Ramos (cell line): ENCODE results near the gene LENG1.

ENCODE experiments used
- in situ Hi-C: fragments of 300-500 bp; cut with MboI; formaldehyde crosslinking; loops from one replicate; pipeline ENCODE4 v1.14.3; 2022; ENCODE audit warnings: low sequenced_read_pairs; ENCODE audit not compliant: unreplicated experiment

Gene LENG1

GRCh38 chr19:54149021-54149812, 10.3 kb downstream of the LENG1 start:
- in situ Hi-C loops: no loop called here

GRCh38 chr19:54148158-54148557, 11.4 kb downstream of the LENG1 start:
- in situ Hi-C loops: no loop called here

DNA sequence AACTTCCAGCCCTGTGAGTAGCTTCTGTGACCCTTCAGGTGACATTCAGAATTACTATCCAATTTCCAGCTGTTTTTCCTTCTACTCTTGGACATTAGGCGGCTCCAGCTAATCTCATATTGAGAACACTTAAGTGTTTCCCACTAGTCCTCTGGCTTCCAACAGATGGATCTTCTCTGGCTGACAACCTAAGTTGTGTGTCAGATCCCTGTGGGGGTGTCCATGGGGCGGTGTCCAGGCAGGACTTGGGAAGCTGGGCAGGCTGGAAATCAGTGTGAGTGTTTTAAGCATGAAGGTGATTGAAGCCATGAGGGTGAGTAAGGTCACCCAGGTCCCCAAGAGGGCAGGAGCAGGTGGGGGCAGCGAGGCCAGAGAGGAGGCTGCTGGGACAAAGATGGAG, 11.8 kb downstream of the LENG1 start:
- in situ Hi-C loops: no loop called here

GRCh38 chr19:54145541-54146158, 13.9 kb downstream of the LENG1 start:
- in situ Hi-C loops: no loop called here

DNA sequence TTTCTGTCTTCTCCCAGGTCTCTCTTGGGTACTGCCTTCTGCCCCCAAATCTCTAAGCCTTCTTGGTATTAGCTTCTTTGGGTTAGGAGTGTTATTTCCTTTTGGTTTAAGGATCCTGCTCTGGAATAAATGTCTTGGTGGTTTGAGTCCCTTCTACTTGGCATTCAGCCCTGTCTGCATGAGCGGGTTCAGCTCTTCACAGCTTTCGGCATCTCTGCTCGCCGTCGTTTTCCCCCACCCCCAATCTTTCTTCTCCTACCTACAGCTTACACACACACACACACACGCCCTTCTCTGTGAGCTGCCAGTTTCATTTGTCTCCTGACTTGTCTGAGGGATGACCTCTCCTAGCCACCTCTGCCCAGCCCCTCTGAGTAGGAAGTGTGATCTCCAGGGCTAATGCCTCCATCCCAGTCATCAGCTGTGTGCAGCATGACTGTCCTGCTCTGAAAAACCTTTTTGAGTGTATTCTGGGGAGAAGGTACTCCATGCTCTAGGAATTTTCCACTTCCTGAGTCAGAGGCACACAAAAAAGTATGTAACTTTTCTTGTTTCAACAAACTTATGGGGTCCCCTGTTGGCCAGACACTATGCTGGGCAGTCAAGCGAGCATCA, 17.2 kb downstream of the LENG1 start:
- in situ Hi-C loops: no loop called here

GRCh38 chr19:54141356-54141755, 18.2 kb downstream of the LENG1 start:
- in situ Hi-C loops: no loop called here

- in situ Hi-C loops: no loop called here
Measured at GRCh38 chr19:54138489-54139256, 20.8 kb downstream of the LENG1 start.

DNA sequence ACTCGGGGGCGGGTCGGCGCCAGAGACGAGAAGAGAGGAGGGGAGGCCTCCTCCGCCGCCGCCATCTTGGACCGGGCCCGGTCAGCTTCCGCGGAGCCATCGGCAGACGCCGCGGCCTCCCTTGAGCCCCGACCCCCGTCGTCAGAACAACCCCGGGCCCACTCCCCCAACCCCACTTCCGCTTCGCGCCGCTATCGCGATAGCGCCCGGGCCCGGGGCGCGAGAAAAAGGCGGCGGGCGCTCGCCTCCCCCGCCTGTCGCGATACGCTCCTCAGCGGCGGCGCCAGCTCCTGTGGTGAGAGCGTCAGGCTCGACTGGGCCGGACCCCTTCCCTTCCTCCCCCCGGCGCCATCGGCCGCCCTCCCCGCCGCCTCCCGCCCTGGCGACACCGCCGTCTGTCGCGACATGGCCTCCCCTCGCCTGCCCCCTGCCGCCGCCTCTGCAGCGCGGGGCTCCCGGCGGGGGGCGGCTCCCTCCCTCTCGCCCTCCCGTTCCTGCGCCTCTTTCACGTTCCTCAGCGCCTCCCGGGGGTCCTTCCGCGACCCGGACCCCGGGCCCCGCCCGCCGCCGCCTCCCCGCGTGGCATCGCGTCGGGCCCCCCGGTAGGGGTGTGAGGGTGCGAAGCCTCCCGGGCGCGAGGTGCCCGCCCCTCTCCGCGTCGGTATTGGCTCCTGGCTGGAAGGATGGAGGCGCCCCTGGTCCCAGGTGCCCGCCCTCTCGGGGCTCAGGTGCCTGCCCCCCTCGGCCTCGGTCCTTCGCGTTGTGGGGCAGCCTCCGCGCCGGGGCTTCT, 21.6 kb downstream of the LENG1 start, which contains the start of gene CNOT3:
TSS of gene CNOT3 (plus strand) at position 64 of the 790 bp plus-strand sequence. CDS start 5,217 bp downstream, outside the sequence.
- in situ Hi-C loops: no loop called here

GRCh38 chr19:54136864-54137698, 22.4 kb downstream of the LENG1 start:
- in situ Hi-C loops: no loop called here

DNA sequence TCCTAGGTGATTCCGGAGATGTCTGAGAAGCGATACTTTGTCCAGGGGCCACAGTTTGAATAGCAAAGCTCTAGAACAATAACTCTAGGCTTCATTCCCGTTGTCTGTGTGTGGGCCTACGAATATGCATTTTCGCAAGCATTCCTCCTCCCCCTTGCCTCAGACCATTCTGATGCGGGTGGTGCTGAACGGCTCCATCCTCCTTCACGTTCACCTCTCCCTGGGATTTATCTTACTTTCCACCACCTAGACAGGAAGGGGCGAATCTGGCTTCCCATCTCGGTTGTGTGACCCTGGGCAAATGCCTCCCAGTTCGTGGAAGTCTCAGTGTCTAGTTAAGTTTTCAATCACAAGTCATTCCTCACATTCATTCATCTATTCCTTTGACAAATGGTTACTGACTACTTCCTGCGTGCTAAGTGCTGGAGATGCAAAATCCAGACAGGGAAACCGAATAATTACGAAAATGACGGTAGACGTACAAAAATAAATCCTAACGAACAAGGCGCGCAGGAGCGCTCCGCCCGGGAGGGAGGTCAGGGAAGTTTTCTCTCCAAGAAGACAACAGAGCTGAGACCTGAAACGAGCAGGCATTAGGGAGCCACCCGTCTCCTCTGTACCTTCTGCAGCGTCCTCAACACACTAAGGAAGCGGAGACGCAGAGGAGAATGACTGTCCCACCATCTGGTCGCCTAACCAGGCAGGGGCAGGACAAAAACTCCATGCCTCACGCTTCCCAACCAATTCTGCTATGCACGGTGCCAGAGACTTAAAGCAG, 23.2 kb downstream of the LENG1 start:
- in situ Hi-C loops: no loop called here

DNA sequence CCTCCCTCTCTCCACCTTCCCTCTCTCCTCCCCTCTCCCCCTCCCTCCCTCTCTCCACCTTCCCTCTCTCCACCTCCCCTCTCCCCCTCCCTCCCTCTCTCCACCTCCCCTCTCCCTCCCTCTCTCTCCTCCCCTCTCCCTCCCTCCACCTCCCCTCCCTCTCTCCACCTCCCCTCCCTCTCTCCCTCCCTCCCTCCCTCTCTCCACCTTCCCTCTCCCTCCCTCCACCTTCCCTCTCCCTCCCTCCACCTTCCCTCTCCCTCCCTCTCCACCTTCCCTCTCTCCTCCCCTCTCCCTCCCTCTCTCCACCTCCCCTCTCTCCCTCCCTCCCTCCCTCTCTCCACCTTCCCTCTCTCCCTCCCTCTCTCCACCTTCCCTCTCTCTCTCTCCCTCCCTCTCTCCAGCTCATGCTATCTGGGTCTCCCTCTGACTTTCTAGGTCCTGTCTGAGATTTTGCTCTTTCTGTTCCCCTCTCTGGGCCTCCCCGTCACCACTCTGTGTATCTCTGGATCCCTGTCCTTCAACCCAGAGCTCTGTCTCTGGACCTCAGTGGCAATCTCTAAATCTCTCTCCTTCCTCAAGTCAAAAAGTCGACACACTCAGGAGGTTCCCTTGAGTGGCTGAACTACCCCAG, 25.4 kb downstream of the LENG1 start:
- in situ Hi-C loops: no loop called here

GRCh38 chr19:54133312-54133956, 26.1 kb downstream of the LENG1 start:
- in situ Hi-C loops: no loop called here

- in situ Hi-C loops: no loop called here
Measured at GRCh38 chr19:54129617-54129996, 29.9 kb downstream of the LENG1 start.

- in situ Hi-C loops: no loop called here
Measured at GRCh38 chr19:54128796-54129616, 30.5 kb downstream of the LENG1 start.

- in situ Hi-C loops: no loop called here
Measured at GRCh38 chr19:54128441-54128725, 31.1 kb downstream of the LENG1 start.

DNA sequence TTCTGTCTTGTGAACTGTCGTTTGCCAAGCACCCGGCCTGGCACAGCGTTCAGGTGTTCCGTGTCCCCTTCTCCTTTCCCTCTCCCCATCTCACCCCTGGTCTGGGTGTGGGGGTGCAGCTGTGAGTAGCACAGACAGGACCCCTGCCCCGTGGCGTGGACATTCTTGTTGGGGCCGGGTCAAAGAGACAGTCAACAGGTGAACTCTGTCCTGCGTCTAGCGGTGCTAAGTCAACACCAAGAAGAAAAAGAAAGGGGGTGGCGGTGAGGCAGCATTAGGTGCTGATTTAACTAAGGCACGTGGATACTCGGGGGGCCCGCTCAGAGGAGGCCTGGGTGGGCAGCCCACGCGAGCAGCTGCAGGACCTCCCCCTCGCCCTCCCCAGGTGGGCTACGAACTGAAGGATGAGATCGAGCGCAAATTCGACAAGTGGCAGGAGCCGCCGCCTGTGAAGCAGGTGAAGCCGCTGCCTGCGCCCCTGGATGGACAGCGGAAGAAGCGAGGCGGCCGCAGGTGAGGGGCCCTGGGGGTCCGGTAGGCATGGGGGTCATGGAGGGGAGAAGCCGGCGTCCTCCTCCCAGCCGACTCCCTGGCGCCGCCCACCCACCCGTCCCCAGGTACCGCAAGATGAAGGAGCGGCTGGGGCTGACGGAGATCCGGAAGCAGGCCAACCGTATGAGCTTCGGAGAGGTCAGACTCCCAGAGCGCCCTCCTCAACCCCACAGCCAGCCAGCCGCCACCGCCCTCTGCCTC, 31.7 kb downstream of the LENG1 start:
- in situ Hi-C loops: no loop called here
